ENCODE measurements around the gene ALDH1L1.
"Not testable (repeated sequence)": the region's sequence is repeated elsewhere in the genome, so short reads cannot be mapped to it uniquely, and the experiment has no call there.

The ALDH1L1 gene

GRCh38 chr3:126083511-126083912 lies 96.9 kb downstream of the ALDH1L1 start:
- DNase-seq (ENCODE audit: low read depth): peak; percentile 26

- no peak for DNase-seq (ENCODE audit: low read depth)
These were observed 97.3 kb downstream of the ALDH1L1 start for GRCh38 chr3:126083138-126083445.

GRCh38 chr3:126082362-126083137 lies 97.8 kb downstream of the ALDH1L1 start:
- no peak for DNase-seq (ENCODE audit: low read depth)

GRCh38 chr3:126081618-126082361 lies 98.6 kb downstream of the ALDH1L1 start:
- DNase-seq (ENCODE audit: low read depth): no peak

- DNase-seq (ENCODE audit: low read depth): no peak
These were observed 99.4 kb downstream of the ALDH1L1 start for GRCh38 chr3:126080970-126081369.

DNA sequence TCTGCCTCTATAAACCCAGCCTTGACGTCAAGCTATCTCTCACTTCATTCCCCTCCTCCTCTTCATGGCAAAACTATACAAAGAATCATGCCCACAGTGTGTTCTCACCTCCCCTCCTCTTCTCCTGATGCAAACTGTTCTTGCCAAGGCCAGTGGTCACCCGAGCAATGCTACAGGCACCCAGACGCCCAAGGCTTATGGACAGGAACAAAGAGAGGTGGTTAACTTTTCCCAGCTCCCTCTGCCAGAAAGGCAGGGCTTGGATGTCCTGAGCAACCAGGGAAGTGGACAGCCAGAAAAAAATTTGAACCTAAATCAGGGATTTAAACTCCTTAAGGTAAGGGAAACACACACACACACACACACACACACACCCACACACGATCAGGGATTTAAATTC lies 101.5 kb downstream of the ALDH1L1 start:
- no peak for DNase-seq (ENCODE audit: low read depth)

- DNase-seq (ENCODE audit: low read depth): no peak
These were observed 102.6 kb downstream of the ALDH1L1 start for GRCh38 chr3:126077754-126078153.

DNA sequence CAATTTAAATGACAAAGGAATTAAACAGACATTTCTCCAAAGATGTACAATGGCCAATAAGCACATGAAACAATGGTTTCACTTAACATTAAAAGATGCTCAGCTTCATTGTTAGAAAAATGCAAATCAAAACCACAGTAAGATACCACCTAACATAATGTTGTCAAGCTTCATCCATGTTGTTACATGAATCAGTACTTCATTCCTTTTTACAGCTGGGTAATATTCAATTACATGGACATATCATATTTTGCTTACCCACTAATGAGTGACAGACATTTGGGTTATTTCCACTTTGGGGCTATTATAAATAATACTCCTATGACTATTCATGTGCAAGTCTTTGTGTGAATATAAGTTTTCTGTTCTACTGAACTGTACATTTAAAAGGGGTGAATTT lies 104.2 kb downstream of the ALDH1L1 start:
- no peak for DNase-seq (ENCODE audit: low read depth)

- no peak for DNase-seq (ENCODE audit: low read depth)
These were observed 110.2 kb downstream of the ALDH1L1 start for GRCh38 chr3:126070146-126070545.

DNA sequence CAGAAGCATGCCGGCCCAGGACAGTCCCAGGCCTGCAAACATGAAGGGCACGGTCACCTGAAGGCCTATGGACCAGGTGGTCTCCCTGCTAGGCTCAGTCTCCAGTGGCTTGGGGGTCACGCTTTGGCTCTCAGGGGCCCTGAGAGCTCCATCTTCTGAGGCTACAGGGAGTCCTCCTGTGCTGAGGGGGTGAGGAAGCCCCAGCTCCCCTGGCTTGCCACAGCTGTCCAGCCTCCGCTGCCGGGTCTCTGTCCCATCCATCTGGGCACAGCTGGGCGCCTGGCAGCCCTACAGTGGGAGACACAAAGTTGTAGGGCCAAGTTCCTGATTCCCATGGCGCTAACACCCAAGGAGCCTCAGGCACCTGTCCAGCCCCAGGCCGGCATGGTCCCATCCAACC lies 112.4 kb downstream of the ALDH1L1 start:
- no peak for DNase-seq (ENCODE audit: low read depth)

DNA sequence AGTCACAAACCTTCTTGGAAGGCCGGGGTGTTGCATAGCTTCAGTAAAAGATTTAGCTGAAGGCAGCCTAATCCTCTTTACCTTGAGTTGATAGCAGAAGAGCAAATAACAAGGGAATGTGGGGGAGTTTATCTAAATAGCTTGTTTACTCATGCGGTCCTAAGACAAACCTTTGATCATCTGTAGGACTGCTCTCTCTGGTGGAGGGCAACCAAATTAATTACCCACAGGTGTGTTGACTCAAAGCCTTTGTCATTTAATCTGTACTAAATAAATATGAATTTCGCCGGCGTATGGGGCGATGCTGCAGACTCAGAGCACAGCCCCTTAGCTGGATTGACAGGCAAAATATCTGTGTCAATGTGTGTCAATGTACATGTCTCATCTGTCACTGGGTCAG lies 113.7 kb downstream of the ALDH1L1 start:
- DNase-seq (ENCODE audit: low read depth): not testable (repeated sequence)

DNA sequence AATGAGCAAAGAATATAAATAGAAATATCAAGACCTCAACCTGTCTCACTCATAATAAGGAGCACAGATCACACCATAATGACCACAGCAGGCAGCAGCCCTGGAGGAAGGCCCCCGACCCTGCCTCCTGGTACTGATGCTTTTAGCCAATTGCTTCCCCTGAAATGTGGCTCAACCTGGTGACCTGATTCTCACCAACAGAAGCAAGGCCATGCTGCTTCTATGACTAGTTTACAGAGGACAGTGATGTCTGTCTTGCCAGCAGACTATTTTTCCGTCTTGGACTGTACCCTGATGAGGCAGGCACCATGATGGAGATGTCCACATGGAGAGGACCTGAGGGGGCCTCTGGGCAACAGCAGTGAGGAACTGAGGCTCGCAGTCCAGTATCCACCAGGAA lies 114.5 kb downstream of the ALDH1L1 start:
- no peak for DNase-seq (ENCODE audit: low read depth)

- no peak for DNase-seq (ENCODE audit: low read depth)
These were observed 115.6 kb downstream of the ALDH1L1 start for GRCh38 chr3:126064627-126065258.

DNA sequence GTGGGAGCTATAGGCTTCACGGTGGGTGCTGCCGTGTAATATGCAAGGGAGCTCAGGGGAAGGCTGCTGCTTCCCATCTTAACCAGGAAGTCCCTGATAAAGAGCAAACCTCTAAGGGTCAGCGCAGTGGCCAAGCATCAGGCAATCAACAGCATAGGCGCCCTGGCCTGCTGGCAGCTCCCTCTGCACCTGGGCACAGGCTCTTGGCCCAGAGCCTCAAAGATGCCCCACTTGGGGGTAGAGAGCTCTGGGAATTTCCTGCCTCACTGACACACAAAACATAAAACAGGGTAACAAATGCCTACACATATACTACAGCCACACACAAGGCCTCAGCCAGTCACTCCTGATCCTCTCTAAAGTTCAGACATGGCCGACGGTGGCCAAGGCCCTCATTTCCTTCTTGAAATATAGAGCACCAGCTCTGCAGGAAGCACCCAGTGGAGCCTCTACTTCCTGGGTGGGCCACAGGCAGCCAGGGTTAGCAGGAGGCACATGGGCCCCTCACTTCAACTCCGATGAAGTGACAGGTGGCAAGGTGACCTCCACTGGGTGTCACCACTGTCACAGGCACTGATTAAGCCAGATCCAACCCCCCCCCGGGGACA lies 116.9 kb downstream of the ALDH1L1 start:
- DNase-seq (ENCODE audit: low read depth): no peak

- DNase-seq (ENCODE audit: low read depth): no peak
These were observed 118.9 kb downstream of the ALDH1L1 start for GRCh38 chr3:126061301-126062032.

DNA sequence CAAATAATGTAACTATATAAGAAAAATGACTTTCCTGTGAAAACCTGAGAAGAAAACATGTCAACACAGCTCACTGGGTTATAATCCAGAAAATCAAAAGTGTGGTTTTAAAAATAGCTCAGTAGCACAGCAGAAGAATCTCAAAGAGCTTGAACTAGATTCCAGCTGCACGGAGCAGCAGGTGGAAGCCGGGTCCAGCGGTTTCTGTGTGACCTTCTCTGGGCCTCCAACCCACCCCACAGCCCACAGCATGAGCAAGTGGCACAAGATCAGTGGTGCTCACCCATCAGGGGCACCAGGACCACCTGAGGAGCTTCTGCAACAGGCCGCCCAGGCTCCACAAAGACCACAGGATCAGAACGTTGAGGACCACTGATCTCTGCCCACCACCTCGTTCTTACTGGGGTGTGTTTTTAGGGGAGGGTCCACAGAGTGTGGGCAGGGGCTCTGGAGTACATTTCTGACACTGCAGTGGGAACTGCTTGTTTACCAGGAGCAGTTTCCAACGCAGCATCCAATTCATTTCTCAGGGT lies 119.7 kb downstream of the ALDH1L1 start:
- no peak for DNase-seq (ENCODE audit: low read depth)

GRCh38 chr3:126058666-126059065 lies 121.7 kb downstream of the ALDH1L1 start:
- DNase-seq (ENCODE audit: low read depth): no peak

DNA sequence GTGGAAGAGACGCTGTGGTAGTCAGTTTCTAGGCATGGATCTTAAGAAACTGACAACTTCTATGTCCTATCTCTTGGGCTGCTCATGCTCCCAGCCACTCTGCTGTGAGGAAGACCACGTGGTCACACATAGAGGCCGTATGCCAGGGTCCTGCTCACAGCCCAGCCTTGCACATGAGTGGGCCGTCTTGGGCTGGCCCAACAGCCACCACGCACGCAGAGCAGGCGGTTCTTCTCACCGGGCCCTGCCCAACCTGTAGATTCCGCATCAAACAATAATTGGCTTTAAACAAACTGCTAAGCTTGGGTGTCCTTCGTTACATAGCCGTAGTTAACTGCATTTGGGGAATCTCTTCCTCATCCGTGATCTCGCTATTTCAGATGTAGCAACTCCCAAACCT lies 122.5 kb downstream of the ALDH1L1 start:
- no peak for DNase-seq (ENCODE audit: low read depth)

GRCh38 chr3:126057501-126057819 lies 122.9 kb downstream of the ALDH1L1 start:
- DNase-seq (ENCODE audit: low read depth): no peak

DNA sequence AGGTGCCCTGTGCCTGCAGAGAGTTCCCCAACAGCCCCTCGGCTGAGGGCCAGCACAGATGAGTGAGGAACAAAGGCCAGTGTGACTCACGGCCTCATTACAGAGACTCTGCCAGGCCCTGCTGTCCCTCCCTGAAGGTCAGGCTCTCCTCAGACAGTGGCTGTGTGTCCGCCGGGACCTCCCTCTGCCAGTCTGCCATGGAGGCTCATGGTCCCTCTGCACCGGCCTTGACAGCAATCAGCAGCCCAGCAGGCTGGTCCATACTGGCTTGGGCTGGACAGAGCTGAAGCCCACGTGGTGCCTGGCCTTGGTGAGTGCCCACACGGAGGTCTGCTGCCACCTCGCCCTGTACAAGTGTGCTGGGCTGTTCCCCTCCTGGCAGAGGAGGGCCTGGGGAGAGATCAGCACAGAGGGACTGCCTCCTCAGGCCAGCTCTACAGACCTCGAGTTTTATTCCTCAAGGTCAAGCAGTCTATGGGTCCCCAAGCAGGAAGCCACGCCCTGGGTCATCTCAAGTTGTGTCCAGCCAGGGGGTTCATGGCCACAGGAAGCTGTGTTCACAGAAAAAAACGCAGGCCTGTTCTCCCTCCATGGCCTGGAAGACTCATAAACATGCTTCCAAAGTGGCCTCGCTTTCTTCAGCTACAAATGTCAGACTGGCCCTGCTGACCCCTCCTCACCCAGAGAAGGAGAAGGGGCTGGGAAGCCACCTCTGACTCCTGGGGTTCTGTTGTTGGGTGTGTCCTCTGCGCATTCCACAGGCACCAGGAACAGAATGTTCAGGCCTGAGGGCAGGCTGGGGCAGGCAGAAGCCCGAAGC lies 123.5 kb downstream of the ALDH1L1 start:
- no peak for DNase-seq (ENCODE audit: low read depth)

GRCh38 chr3:126056088-126056487 lies 124.3 kb downstream of the ALDH1L1 start:
- DNase-seq (ENCODE audit: low read depth): no peak

All from stimulated activated CD8-positive, alpha-beta memory T cell treated with anti-CD3 and anti-CD28 coated beads, Interleukin-15, amount 100 ng/mL, for 24 hours (primary cell).